Measurements from ENCODE around the gene TLR10.
"Not testable (repeated sequence)": the region's sequence is repeated elsewhere in the genome, so short reads cannot be mapped to it uniquely, and the experiment has no call there.

The TLR10 gene, protein sequence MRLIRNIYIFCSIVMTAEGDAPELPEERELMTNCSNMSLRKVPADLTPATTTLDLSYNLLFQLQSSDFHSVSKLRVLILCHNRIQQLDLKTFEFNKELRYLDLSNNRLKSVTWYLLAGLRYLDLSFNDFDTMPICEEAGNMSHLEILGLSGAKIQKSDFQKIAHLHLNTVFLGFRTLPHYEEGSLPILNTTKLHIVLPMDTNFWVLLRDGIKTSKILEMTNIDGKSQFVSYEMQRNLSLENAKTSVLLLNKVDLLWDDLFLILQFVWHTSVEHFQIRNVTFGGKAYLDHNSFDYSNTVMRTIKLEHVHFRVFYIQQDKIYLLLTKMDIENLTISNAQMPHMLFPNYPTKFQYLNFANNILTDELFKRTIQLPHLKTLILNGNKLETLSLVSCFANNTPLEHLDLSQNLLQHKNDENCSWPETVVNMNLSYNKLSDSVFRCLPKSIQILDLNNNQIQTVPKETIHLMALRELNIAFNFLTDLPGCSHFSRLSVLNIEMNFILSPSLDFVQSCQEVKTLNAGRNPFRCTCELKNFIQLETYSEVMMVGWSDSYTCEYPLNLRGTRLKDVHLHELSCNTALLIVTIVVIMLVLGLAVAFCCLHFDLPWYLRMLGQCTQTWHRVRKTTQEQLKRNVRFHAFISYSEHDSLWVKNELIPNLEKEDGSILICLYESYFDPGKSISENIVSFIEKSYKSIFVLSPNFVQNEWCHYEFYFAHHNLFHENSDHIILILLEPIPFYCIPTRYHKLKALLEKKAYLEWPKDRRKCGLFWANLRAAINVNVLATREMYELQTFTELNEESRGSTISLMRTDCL

DNA sequence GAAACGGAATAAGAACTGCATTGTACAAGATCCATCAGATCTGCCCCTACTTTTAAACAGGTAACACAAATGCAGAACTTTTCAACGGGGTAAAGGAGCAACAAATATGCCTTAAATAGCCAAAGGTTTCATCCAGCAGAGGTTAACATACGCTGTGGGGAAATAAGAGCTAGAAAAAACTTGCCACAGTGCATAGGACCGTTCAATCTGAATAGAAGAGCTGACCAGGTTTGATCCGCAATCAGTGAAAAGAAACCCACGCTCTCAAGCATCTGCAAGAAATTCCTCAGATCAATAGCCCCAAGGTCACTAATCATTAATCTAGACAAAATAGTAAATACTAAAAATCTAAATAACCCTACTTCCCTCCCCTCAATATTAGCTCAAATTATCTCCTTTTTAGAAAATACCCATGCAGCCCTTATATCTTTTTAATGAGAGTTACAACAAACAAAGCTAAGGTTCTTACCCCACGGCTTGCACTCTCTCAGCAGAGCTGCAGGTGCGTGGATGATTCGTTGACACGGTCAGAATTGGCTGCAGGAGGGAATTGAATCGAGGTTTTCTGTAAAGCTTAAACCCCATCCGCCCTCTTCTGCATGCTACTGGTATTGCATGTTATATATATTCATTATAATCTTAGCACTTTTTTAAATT lies at the start of gene TLR10:
TLR10 (minus strand) TSS at position 539 of the 657 bp plus-strand sequence. CDS start 7,400 bp downstream, outside the sequence.
- no peak for DNase-seq (ENCODE audit: low read depth)

GRCh38 chr4:38832206-38832605 lies 49.4 kb upstream of the TLR10 start:
- no peak for DNase-seq (ENCODE audit: low read depth)

GRCh38 chr4:38831653-38832052 lies 48.9 kb upstream of the TLR10 start:
- DNase-seq (ENCODE audit: low read depth): no peak

GRCh38 chr4:38829237-38829636 lies 46.4 kb upstream of the TLR10 start:
- no peak for DNase-seq (ENCODE audit: low read depth)

DNA sequence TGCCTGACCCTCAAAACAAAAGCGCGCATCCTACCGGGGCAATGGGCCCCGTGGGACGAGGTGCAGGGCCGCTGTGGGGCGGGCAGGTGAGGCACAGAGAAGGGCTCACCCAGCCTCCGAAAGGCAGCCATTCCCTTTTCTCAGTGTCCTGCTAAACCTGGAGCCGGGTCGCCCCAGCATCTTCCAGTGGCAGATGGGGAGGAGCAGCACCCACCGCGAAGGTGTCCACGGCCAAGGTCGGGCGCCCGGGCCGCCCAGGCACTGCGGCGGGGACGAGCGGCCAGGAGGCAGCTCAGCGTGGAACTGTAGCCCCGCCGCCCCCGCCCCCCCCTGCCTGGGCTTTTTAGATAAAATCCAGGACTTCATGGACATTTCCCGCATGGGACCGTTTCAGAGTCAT lies 41.0 kb upstream of the TLR10 start:
- no peak for DNase-seq (ENCODE audit: low read depth)

- DNase-seq (ENCODE audit: low read depth): no peak
These were observed 40.0 kb upstream of the TLR10 start for GRCh38 chr4:38822748-38823303.

DNA sequence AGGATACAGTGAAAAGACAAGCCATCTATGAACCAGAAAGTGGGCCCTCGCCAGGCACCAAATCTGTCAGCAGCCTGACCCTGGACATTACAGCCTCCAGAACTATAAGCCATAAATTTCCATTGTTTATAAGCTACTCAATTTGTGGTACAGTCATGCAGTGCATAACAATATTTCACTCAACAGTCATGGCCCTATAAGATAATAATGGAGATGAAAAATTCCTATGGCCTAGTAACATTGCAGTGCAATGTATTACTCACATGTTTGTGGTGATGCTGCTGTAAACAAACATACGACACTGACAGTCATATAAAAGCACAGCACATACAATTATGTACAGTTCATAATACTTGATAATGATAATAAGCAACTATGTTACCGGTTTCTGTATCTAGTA lies 38.9 kb upstream of the TLR10 start:
- DNase-seq (ENCODE audit: low read depth): no peak

- DNase-seq (ENCODE audit: low read depth): no peak
These were observed 37.7 kb upstream of the TLR10 start for GRCh38 chr4:38820329-38821061.

DNA sequence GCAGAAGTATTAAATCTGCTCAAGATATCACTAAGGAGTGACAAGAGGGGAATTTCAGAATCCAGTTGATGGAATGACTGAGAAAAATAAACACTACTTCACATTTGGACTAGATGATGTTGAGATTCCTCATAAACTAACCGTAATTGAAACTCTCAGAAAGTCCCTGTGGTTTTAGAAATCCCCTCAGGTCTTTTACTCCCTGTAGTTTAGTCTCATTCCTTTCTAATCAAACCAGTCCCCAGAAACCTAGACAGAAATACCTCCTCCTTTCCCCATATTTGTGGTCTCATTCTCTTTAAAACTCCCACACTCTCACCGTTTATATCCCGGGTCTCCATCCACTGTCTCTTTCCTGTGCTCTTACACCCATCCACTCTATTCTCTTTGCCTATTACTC lies 36.8 kb upstream of the TLR10 start:
- DNase-seq (ENCODE audit: low read depth): no peak

GRCh38 chr4:38818441-38818976 lies 35.7 kb upstream of the TLR10 start:
- DNase-seq (ENCODE audit: low read depth): no peak

DNA sequence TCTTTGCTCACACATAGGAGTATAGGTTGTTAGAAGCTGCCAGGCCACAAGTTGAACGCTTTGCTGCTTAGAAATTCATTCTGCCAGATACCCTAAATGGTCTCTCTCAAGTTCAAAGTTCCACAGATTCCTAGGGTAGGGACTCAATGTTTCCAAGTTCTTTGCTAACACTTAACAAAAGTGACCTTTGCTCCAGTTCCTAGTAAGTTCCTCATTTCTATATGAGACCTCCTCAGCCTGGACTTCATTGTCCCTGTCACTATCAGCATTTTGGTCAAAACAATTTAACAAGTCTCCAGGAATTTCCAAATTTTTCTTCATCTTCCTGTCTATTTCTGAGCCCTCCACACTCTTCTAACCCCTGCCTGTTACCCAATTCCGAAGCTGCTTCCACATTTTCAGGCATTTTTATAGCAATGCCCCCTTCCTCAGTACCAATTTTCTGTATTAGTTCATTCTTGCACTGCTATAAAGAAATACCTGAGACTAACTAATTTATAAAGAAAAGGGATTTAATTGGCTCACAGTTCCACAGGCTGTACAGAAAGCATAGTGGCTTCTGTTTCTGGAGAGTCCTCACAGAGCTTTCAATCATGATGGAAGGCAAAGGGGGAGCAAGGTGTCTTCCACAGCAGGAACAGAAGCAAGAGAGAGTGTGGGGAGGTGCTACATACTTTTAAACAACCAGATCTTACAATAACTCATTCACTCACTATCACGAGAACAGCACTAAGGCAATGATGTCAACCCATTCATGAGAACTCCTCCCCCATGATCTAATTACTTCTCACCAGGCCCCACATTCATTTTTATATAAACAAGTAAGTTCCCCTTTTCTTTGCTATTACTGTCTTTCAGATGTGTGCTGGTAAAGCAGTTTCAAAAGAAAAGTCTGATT lies 33.3 kb upstream of the TLR10 start:
- DNase-seq (ENCODE audit: low read depth): no peak

- DNase-seq (ENCODE audit: low read depth): no peak
These were observed 31.6 kb upstream of the TLR10 start for GRCh38 chr4:38814386-38814785.

GRCh38 chr4:38811297-38811696 lies 28.5 kb upstream of the TLR10 start:
- DNase-seq (ENCODE audit: low read depth): no peak

GRCh38 chr4:38807462-38807861 lies 24.7 kb upstream of the TLR10 start:
- not testable (repeated sequence) for DNase-seq (ENCODE audit: low read depth)

GRCh38 chr4:38806251-38806650 lies 23.5 kb upstream of the TLR10 start:
- DNase-seq (ENCODE audit: low read depth): not testable (repeated sequence)

- no peak for DNase-seq (ENCODE audit: low read depth)
These were observed 22.8 kb upstream of the TLR10 start for GRCh38 chr4:38805530-38806145.

DNA sequence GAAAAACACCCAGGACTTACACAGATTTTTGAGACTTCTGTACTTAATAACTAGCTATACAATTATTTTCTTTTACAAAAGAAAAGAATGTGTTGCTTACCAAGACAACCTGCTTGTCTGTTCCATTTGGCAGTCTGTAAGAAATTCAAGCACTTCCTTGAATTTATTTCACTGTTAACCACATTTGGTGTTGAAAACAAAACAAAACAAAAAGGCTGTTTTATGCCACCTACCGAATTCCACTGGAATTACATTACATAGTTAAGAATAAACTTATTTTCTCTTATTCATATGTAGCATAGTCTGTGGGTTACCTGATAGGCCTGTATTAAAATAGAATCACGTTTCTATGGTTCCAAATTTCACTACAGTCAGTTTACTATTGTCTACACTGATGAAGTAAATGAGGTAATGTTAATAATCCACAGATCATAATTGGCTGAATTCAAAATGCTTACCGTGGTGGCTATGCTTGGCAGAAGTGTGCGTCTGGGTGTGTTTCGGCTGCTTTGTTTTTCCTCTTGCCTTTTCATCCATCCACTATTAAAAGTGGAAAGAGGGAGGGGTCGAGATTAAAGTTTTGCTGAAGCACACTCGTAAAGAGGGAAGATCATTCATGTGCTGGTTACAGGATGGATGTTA lies 22.0 kb upstream of the TLR10 start, which contains the start of gene TLR1:
TLR1 (minus strand) TSS at position 138 of the 642 bp plus-strand sequence. CDS start 5,960 bp downstream, outside the sequence.
- DNase-seq (ENCODE audit: low read depth): no peak

- no peak for DNase-seq (ENCODE audit: low read depth)
These were observed 21.3 kb upstream of the TLR10 start for GRCh38 chr4:38803833-38804653.
